Measurements from ENCODE around the gene FAM181A. TPM values are rescaled to one million over a fixed set of nuclear protein-coding genes. Genes with fewer than 3 reads are reported as not detected.

FAM181A gene
- total RNA-seq, 2 donors from 2014 or later: not detected

DNA sequence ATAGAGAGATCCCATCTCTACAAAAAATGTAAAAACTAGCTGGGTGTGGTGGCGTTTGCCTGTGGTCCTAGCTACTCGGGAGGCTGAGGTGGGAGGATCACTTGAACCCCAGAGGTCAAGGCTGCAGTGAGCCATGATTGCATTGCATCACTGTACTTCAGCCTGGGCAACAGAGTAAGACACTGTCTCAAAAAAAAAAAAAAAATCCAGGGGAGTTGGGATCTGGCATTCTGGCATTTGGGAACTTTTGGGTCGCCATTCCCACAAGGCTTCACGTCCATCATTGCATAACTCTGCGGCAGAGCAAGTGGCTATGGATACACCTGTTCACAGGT lies 34.7 kb upstream of the FAM181A start:
- Histone ChIP-seq H3K9me3 (no peaks in the 10 kb centered on the region), H3K27me3 (replicated peaks; ENCODE audit: insufficient read depth) (no peaks in the 10 kb centered on the region), H3K4me1 (ENCODE audit: control insufficient read depth in 1 of 2, low read depth in 2 of 2) (peaks cover 0 to 17% of the 10 kb centered on the region in 2 donors), H3K4me3 (no peak overlapping the region), H3K27ac (no peak overlapping the region), H3K36me3 (no peaks in the 10 kb centered on the region)
- no peak for DNase-seq (ENCODE audit: low spot score)
- no peak for ATAC-seq (ENCODE audit: insufficient number of reproducible peaks, low FRiP score, low read depth)
- TF ChIP-seq, protein P1, sequence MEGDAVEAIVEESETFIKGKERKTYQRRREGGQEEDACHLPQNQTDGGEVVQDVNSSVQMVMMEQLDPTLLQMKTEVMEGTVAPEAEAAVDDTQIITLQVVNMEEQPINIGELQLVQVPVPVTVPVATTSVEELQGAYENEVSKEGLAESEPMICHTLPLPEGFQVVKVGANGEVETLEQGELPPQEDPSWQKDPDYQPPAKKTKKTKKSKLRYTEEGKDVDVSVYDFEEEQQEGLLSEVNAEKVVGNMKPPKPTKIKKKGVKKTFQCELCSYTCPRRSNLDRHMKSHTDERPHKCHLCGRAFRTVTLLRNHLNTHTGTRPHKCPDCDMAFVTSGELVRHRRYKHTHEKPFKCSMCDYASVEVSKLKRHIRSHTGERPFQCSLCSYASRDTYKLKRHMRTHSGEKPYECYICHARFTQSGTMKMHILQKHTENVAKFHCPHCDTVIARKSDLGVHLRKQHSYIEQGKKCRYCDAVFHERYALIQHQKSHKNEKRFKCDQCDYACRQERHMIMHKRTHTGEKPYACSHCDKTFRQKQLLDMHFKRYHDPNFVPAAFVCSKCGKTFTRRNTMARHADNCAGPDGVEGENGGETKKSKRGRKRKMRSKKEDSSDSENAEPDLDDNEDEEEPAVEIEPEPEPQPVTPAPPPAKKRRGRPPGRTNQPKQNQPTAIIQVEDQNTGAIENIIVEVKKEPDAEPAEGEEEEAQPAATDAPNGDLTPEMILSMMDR (IDR thresholded peaks at IDR 0.05): no peak

DNA sequence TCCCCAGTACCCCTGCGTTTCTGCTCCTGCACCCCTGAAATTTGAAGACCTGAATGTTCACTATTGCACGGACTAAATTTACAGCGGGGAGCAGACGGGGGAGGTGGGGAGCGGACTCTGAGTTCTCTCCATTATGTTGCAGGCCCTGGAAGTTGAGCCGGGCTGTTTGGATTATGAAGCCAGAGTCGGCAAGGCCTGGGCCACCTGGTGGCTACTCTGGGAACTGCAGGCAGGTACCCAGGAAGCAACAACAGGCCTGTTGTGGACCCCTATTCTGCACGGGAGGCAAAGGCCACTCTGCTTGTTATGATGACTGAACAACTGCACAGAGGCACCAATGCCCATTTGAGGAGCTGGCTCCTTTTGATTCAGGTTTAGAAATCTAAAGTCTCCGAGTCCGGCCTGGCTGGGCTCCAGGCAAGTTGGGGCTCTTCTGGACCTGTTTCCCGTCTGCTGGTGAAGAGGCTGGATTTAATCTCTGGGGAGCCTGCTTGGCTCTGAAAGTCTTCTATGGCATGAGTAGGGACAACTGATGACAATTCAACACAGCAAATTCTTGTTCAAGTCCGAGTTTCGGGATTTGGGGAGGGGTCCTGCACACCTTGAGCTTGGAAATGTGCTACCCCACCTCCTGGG lies 34.1 kb upstream of the FAM181A start:
- Histone ChIP-seq H3K27me3 (replicated peaks; ENCODE audit: insufficient read depth) (no peaks in the 10 kb centered on the region), H3K27ac (no peak overlapping the region), H3K36me3 (no peaks in the 10 kb centered on the region), H3K9me3 (no peaks in the 10 kb centered on the region), H3K4me3 (no peak overlapping the region), H3K4me1 (ENCODE audit: control insufficient read depth in 1 of 2, low read depth in 2 of 2) (peaks cover 0 to 17% of the 10 kb centered on the region in 2 donors)
- ATAC-seq (ENCODE audit: insufficient number of reproducible peaks, low FRiP score, low read depth): peak; percentile 47
- TF ChIP-seq, protein P1 (IDR thresholded peaks at IDR 0.05): peak; percentile 99
- peak; percentile 34 for DNase-seq (ENCODE audit: low spot score)

DNA sequence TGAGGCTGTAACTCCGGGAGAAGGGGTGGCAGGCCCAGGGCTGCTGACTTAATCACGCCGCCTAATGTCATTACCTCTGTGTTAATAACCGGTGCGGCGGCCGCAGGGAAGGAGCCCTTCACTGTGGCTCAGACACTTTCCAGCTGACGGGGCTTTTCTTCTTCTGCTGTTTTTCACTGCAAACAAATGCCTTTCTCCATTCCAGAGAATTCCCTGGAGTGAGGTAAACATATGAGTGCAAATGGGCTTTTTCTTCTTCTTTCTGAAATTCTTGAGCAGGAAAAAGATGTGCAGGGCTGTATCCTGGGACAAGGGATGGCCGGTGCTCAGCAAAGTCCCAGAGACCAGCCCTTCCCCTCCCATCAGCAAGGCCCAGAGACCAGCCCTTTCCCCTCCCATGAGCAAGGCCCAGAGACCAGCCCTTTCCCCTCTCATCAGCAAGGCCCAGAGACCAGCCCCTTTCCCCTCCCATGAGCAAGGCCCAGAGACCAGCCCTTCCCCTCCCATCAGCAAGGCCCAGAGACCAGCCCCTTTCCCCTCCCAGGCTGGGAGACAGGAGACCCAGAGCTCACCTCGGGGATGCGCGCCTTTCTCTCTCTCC lies 33.4 kb upstream of the FAM181A start:
- TF ChIP-seq, protein P1 (IDR thresholded peaks at IDR 0.05): no peak
- Histone ChIP-seq H3K27me3 (replicated peaks; ENCODE audit: insufficient read depth) (no peaks in the 10 kb centered on the region), H3K4me3 (no peak overlapping the region), H3K36me3 (no peaks in the 10 kb centered on the region), H3K9me3 (no peaks in the 10 kb centered on the region), H3K4me1 (ENCODE audit: control insufficient read depth in 1 of 2, low read depth in 2 of 2) (peaks cover 0 to 17% of the 10 kb centered on the region in 2 donors), H3K27ac (no peak overlapping the region)
- DNase-seq (ENCODE audit: low spot score) (no peak), ATAC-seq (ENCODE audit: insufficient number of reproducible peaks, low FRiP score, low read depth) (no peak)

DNA sequence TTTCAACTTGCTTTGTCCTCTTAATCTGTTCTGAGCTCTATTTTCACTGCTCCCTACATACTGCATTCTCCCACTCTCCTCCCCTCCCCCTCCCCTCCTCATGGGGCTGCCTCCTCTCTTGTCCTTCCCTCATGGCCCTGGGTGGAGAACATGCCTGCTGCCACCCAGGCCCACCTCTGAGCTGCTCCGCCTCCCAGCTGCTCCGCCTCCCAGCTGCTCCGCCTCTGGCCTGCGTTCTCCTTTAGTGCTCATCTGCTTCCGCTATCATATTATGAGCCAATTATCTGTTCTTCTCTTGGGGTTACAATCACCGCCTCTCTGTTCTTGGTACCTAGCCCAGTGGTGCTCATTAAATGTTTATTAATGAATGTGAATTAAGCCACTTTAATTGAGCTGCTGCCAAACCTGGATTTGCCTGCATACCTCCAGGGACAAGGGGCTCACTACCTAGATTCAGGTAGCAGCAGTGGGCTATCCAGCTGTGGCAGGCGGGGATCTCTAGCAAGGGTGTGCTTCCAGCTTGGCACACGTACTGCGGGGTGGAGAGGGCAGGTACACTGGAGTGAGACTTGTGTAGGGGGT lies 32.0 kb upstream of the FAM181A start:
- TF ChIP-seq, protein P1 (IDR thresholded peaks at IDR 0.05): no peak
- no peak for DNase-seq (ENCODE audit: low spot score)
- Histone ChIP-seq H3K4me3 (no peak overlapping the region), H3K9me3 (no peaks in the 10 kb centered on the region), H3K4me1 (ENCODE audit: control insufficient read depth in 1 of 2, low read depth in 2 of 2) (peaks cover 0 to 17% of the 10 kb centered on the region in 2 donors), H3K27me3 (replicated peaks; ENCODE audit: insufficient read depth) (no peaks in the 10 kb centered on the region), H3K27ac (no peak overlapping the region), H3K36me3 (no peaks in the 10 kb centered on the region)
- ATAC-seq (ENCODE audit: insufficient number of reproducible peaks, low FRiP score, low read depth): no peak

DNA sequence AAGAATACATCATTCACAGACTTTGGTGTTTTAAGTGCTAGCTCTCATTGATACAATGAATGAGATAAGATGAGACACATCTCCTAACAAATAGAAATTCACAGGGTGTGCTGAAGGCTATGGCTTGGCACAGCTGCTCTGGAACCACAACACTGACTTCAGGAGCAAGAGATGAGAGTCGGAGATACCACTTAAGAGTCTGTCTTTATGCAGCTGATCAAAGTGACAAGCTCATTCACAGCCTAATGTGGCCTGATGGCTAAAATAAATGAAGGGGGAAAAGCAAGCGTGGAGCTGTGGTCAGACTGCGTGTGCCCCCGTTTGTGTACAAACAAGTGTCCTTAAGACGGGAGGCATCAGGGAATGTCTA lies 29.7 kb upstream of the FAM181A start:
- no peaks in the 10 kb centered on the region for H3K27me3 ChIP-seq (replicated peaks; ENCODE audit: insufficient read depth)
- H3K36me3 ChIP-seq: no peaks in the 10 kb centered on the region
- TF ChIP-seq, protein P1 (IDR thresholded peaks at IDR 0.05): no peak
- H3K4me1 ChIP-seq (ENCODE audit: control insufficient read depth in 1 of 2, low read depth in 2 of 2): peaks cover 0 to 17% of the 10 kb centered on the region in 2 donors
- H3K27ac ChIP-seq: no peak overlapping the region
- ATAC-seq (ENCODE audit: insufficient number of reproducible peaks, low FRiP score, low read depth) (no peak), DNase-seq (ENCODE audit: low spot score) (no peak)
- H3K4me3 ChIP-seq: no peak overlapping the region
- H3K9me3 ChIP-seq: no peaks in the 10 kb centered on the region
